ENCODE measurements around the gene CMAS.
"Not testable (repeated sequence)": the region's sequence is repeated elsewhere in the genome, so short reads cannot be mapped to it uniquely, and the experiment has no call there.

Gene CMAS

GRCh38 chr12:22046090-22046967 lies at the start of gene CMAS:
Gene CMAS, plus strand, starts transcription at chr12:22046218. Its CDS starts 86 bp downstream, at chr12:22046304.
- peak; percentile 80 for DNase-seq (ENCODE audit: low spot score)

GRCh38 chr12:21998295-21998694 lies 47.7 kb upstream of the CMAS start:
- no peak for DNase-seq (ENCODE audit: low spot score)

- DNase-seq (ENCODE audit: low spot score) = no peak
These were observed 47.2 kb upstream of the CMAS start for GRCh38 chr12:21998782-21999181.

- no peak for DNase-seq (ENCODE audit: low spot score)
These were observed 43.6 kb upstream of the CMAS start for GRCh38 chr12:22002430-22002829.

- DNase-seq (ENCODE audit: low spot score) = not testable (repeated sequence)
These were observed 38.2 kb upstream of the CMAS start for GRCh38 chr12:22007794-22008193.

- no peak for DNase-seq (ENCODE audit: low spot score)
These were observed 37.8 kb upstream of the CMAS start for GRCh38 chr12:22008196-22008595.

GRCh38 chr12:22014041-22014782 lies 31.8 kb upstream of the CMAS start:
- DNase-seq (ENCODE audit: low spot score) = no peak

- DNase-seq (ENCODE audit: low spot score) = no peak
These were observed 31.3 kb upstream of the CMAS start for GRCh38 chr12:22014783-22015144.

GRCh38 chr12:22016982-22017381 lies 29.0 kb upstream of the CMAS start:
- no peak for DNase-seq (ENCODE audit: low spot score)

- DNase-seq (ENCODE audit: low spot score) = peak; percentile 24
These were observed 27.2 kb upstream of the CMAS start for GRCh38 chr12:22018860-22019259.

GRCh38 chr12:22023489-22023888 lies 22.5 kb upstream of the CMAS start:
- DNase-seq (ENCODE audit: low spot score) = not testable (repeated sequence)

- no peak for DNase-seq (ENCODE audit: low spot score)
These were observed 16.5 kb upstream of the CMAS start for GRCh38 chr12:22029491-22029890.

- DNase-seq (ENCODE audit: low spot score) = no peak
These were observed 16.0 kb upstream of the CMAS start for GRCh38 chr12:22029991-22030390.

- DNase-seq (ENCODE audit: low spot score) = no peak
These were observed 13.3 kb upstream of the CMAS start for GRCh38 chr12:22032732-22033131.

GRCh38 chr12:22034709-22035506 lies 11.1 kb upstream of the CMAS start:
- DNase-seq (ENCODE audit: low spot score) = peak; percentile 17

- no peak for DNase-seq (ENCODE audit: low spot score)
These were observed 8.1 kb upstream of the CMAS start for GRCh38 chr12:22037947-22038346.

GRCh38 chr12:22038734-22039133 lies 7.3 kb upstream of the CMAS start:
- no peak for DNase-seq (ENCODE audit: low spot score)

- DNase-seq (ENCODE audit: low spot score) = no peak
These were observed 6.7 kb upstream of the CMAS start for GRCh38 chr12:22039361-22039760.

- no peak for DNase-seq (ENCODE audit: low spot score)
These were observed 2.9 kb upstream of the CMAS start for GRCh38 chr12:22042976-22043669.

GRCh38 chr12:22043943-22044342 lies 2.1 kb upstream of the CMAS start:
- DNase-seq (ENCODE audit: low spot score) = no peak

GRCh38 chr12:22044391-22044790 lies 1.6 kb upstream of the CMAS start:
- DNase-seq (ENCODE audit: low spot score) = no peak

- no peak for DNase-seq (ENCODE audit: low spot score)
These were observed 961 bp downstream of the CMAS start for GRCh38 chr12:22046968-22047390.

Data from kidney tubule cell (primary cell).